H1 (cell line): Measurements from ENCODE around the gene LPP. TPM values are rescaled to one million over a fixed set of nuclear protein-coding genes. Genes with fewer than 3 reads are reported as not detected.

Experiments
- CTCF ChIA-PET: fragments of 300-600 bp; sonication (Branson Sonifier 250); formaldehyde crosslinking; loops from one replicate; lab custom pipeline; 2021; ENCODE audit not compliant: partially characterized antibody; lab: Charles Lee
- POLR2A ChIA-PET: fragments of 300-600 bp; sonication (Branson Sonifier 250); formaldehyde crosslinking; loops from one replicate; lab custom pipeline; 2021; ENCODE audit warnings: inconsistent platforms; ENCODE audit not compliant: partially characterized antibody; lab: Charles Lee
- DNase-seq, 2 experiments: peaks; one replicate each; pipeline versions ENCODE4 v3.0.0 to v3.0.0-alpha.2; 2010 to 2022; ENCODE audit warnings: low spot score in 2 of 2, low read depth in 1 of 2, mixed read lengths in 1 of 2
- FAIRE-seq: peaks from 2 replicates; lab custom pipeline; 2011; peaks lifted over from hg19 to GRCh38; lab: Jason Lieb, UNC
- H2AFZ ChIP-seq: 2 replicates; pipeline ENCODE4 v1.8.1; 2012; ENCODE audit warnings: low read length, inconsistent platforms
- H2AK5ac ChIP-seq: 2 replicates; pipeline ENCODE4 v1.6.1; 2013; ENCODE audit warnings: low read depth, low read length
- H2BK120ac ChIP-seq: replicated peaks from 2 replicates; pipeline ENCODE3; 2013; ENCODE audit warnings: low read depth, low read length, inconsistent platforms
- H2BK12ac ChIP-seq: 2 replicates; pipeline ENCODE4 v1.6.1; 2013; ENCODE audit warnings: low read depth, low read length
- H2BK15ac ChIP-seq: 2 replicates; pipeline ENCODE4 v1.6.1; 2013; ENCODE audit warnings: low read length
- H2BK20ac ChIP-seq: 2 replicates; pipeline ENCODE4 v1.6.1; 2013; ENCODE audit warnings: low read length
- H2BK5ac ChIP-seq: 2 replicates; pipeline ENCODE4 v1.6.1; 2013; ENCODE audit warnings: low read depth, low read length
- H3K14ac ChIP-seq: 2 replicates; pipeline ENCODE4 v1.6.1; 2013; ENCODE audit warnings: inconsistent platforms; ENCODE audit not compliant: insufficient read length
- H3K18ac ChIP-seq: 2 replicates; pipeline ENCODE4 v1.6.1; 2013; ENCODE audit warnings: low read length; ENCODE audit errors: extremely low read depth
- H3K23ac ChIP-seq: 2 replicates; pipeline ENCODE4 v1.6.1; 2013; ENCODE audit warnings: inconsistent platforms; ENCODE audit not compliant: insufficient read length
- H3K23me2 ChIP-seq: 2 replicates; pipeline ENCODE4 v1.6.1; 2013; ENCODE audit warnings: low read depth, low read length
- H3K27ac ChIP-seq: 2 replicates; pipeline ENCODE4 v1.6.1; 2011; ENCODE audit warnings: low read depth, low read length, inconsistent platforms
- H3K27me3 ChIP-seq, 4 experiments: replicated peaks in 1 of 4; 1 replicate in 1 of 4; 2 replicates in 3 of 4; pipeline versions ENCODE4 v1.6.1 to v1.8.1; 2011 to 2013; ENCODE audit warnings: low read length in 3 of 4, mild to moderate bottlenecking in 3 of 4, inconsistent platforms in 2 of 4, mixed read lengths in 2 of 4, moderate library complexity in 1 of 4; ENCODE audit not compliant: control insufficient read depth in 3 of 4, insufficient read depth in 3 of 4; ENCODE audit errors: extremely low read depth in 1 of 4
- H3K36me3 ChIP-seq, 4 experiments: 2 replicates each; pipeline versions ENCODE4 v1.6.1 to v1.8.1; 2011 to 2013; ENCODE audit warnings: mild to moderate bottlenecking in 4 of 4, low read length in 3 of 4, moderate library complexity in 2 of 4, control low read depth in 1 of 4, inconsistent platforms in 1 of 4; ENCODE audit not compliant: insufficient read depth in 4 of 4, control insufficient read depth in 2 of 4
- H3K4ac ChIP-seq: replicated peaks from 2 replicates; pipeline ENCODE3; 2013; ENCODE audit warnings: low read length, low read depth, mixed read lengths, inconsistent platforms; ENCODE audit not compliant: insufficient read length
- H3K4me1 ChIP-seq, 4 experiments: replicated peaks in 1 of 4; 1 replicate in 1 of 4; 2 replicates in 3 of 4; pipeline versions ENCODE4 v1.6.1 to v1.8.1; 2011 to 2013; ENCODE audit warnings: low read length in 3 of 4, inconsistent platforms in 2 of 4, mixed read lengths in 1 of 4; ENCODE audit not compliant: insufficient read depth in 4 of 4, control insufficient read depth in 3 of 4
- H3K4me2 ChIP-seq, 2 experiments: 2 replicates each; pipeline versions ENCODE4 v1.6.1 to v1.8.1; 2011 to 2013; ENCODE audit warnings: low read depth in 2 of 2, low read length in 2 of 2, control low read depth in 1 of 2, inconsistent platforms in 1 of 2, mild to moderate bottlenecking in 1 of 2; ENCODE audit not compliant: insufficient read depth in 1 of 2
- H3K4me3 ChIP-seq, 4 experiments: fragments of 200-600, 300-600 bp in 1 of 4; sonication (generic), shearing (Covaris generic), sonication (Bioruptor Twin) in 1 of 4; 2 replicates each; pipeline versions ENCODE4 v1.5.1 to v1.8.1; 2011 to 2016; ENCODE audit warnings: low read length in 4 of 4, low read depth in 3 of 4, control low read depth in 2 of 4, inconsistent platforms in 2 of 4, mild to moderate bottlenecking in 2 of 4, mixed read lengths in 1 of 4, moderate library complexity in 1 of 4; ENCODE audit not compliant: insufficient read depth in 2 of 4; ENCODE audit errors: extremely low read depth in 1 of 4
- H3K56ac ChIP-seq: replicated peaks from 2 replicates; pipeline ENCODE3; 2013; ENCODE audit warnings: low read depth, mild to moderate bottlenecking, mixed read lengths, low read length, inconsistent platforms; ENCODE audit not compliant: insufficient read length
- H3K79me1 ChIP-seq: 2 replicates; pipeline ENCODE4 v1.6.1; 2013; ENCODE audit warnings: low read depth, low read length, control low read depth
- H3K79me2 ChIP-seq, 2 experiments: 2 replicates each; pipeline versions ENCODE4 v1.6.1 to v1.8.1; 2012 to 2013; ENCODE audit warnings: low read length in 2 of 2, mild to moderate bottlenecking in 2 of 2, inconsistent platforms in 1 of 2; ENCODE audit not compliant: insufficient read depth in 2 of 2, control insufficient read depth in 1 of 2
- H3K9ac ChIP-seq, 4 experiments: replicated peaks in 1 of 4; 1 replicate in 1 of 4; 2 replicates in 3 of 4; pipeline versions ENCODE4 v1.6.1 to v1.8.1; 2011 to 2013; ENCODE audit warnings: low read depth in 3 of 4, low read length in 3 of 4, control low read depth in 2 of 4, mild to moderate bottlenecking in 2 of 4, moderate library complexity in 2 of 4, inconsistent platforms in 1 of 4; ENCODE audit errors: extremely low read depth in 1 of 4
- H3K9me3 ChIP-seq, 2 experiments: 2 replicates each; pipeline versions ENCODE4 v1.6.1 to v1.8.1; 2012 to 2013; ENCODE audit warnings: mild to moderate bottlenecking in 2 of 2, moderate library complexity in 2 of 2, control low read depth in 1 of 2, inconsistent platforms in 1 of 2, low read depth in 1 of 2, low read length in 1 of 2, mixed read lengths in 1 of 2; ENCODE audit not compliant: insufficient read depth in 2 of 2
- H4K20me1 ChIP-seq, 2 experiments: replicated peaks in 1 of 2; 2 replicates each; pipeline versions ENCODE3 to v1.8.1; 2011 to 2013; ENCODE audit warnings: inconsistent platforms in 2 of 2, low read length in 2 of 2, mild to moderate bottlenecking in 1 of 2; ENCODE audit not compliant: insufficient read depth in 2 of 2, control insufficient read depth in 1 of 2
- H4K5ac ChIP-seq: 2 replicates; pipeline ENCODE4 v1.6.1; 2013; ENCODE audit warnings: low read length, low read depth, mixed read lengths, inconsistent platforms; ENCODE audit not compliant: insufficient read length
- H4K8ac ChIP-seq: 2 replicates; pipeline ENCODE4 v1.8.0; 2013; ENCODE audit warnings: mild to moderate bottlenecking, moderate library complexity, low read length, inconsistent platforms; ENCODE audit not compliant: insufficient read depth; ENCODE audit errors: extremely low read depth
- H4K91ac ChIP-seq: replicated peaks from 2 replicates; pipeline ENCODE3; 2013; ENCODE audit warnings: low read length, mixed read lengths, inconsistent platforms; ENCODE audit not compliant: insufficient read length
- ATF3 ChIP-seq: IDR thresholded peaks from 2 replicates; pipeline ENCODE4 v1.6.1; 2011; ENCODE audit warnings: low read depth, mild to moderate bottlenecking, low read length; ENCODE audit not compliant: insufficient read depth
- CHD2 ChIP-seq: IDR thresholded peaks from 2 replicates; pipeline ENCODE4 v1.6.1; 2012; ENCODE audit warnings: low read length, improper control_type of control experiment
- CTBP2 ChIP-seq: IDR thresholded peaks from 2 replicates; pipeline ENCODE4 v1.7.0; 2011; ENCODE audit warnings: borderline replicate concordance, mild to moderate bottlenecking, moderate library complexity, mixed read lengths, low read length; ENCODE audit not compliant: insufficient read depth, insufficient read length
- EP300 ChIP-seq, 2 experiments: IDR thresholded peaks; 1 replicate in 1 of 2; 2 replicates in 1 of 2; pipeline ENCODE4 v1.6.1; 2011 to 2012; ENCODE audit warnings: low read depth in 2 of 2, low read length in 2 of 2, mild to moderate bottlenecking in 2 of 2, borderline replicate concordance in 1 of 2, inconsistent platforms in 1 of 2, moderate library complexity in 1 of 2
- POU5F1 ChIP-seq: IDR thresholded peaks from 2 replicates; pipeline ENCODE4 v1.6.1; 2011; ENCODE audit warnings: low read depth, mild to moderate bottlenecking, low read length, moderate library complexity
- SIX5 ChIP-seq: IDR thresholded peaks from 2 replicates; pipeline ENCODE4 v1.6.1; 2011; ENCODE audit warnings: mild to moderate bottlenecking, low read depth, low read length
- SP1 ChIP-seq: IDR thresholded peaks from 2 replicates; pipeline ENCODE4 v1.6.1; 2011; ENCODE audit warnings: low read depth, low read length
- SP4 ChIP-seq: IDR thresholded peaks from 2 replicates; pipeline ENCODE4 v1.6.1; 2012; ENCODE audit warnings: low read length, inconsistent platforms
- WGBS, 2 experiments: shearing (Covaris generic) in 1 of 2; methylation state at CpG; one replicate each; pipeline versions ENCODE4 v1.1.6 to v1.1.7; 2013 to 2015; ENCODE audit warnings: low lambda C conversion rate in 2 of 2, mixed read lengths in 2 of 2, inconsistent platforms in 1 of 2, low coverage in 1 of 2, missing lambda C conversion rate in 1 of 2; ENCODE audit not compliant: insufficient replicate concordance in 2 of 2, insufficient coverage in 1 of 2, insufficient read length in 1 of 2; ENCODE audit errors: extremely low coverage in 1 of 2, missing lambda C conversion rate in 1 of 2; 5-methylcytosine and 5-hydroxymethylcytosine counted together
- polyA plus RNA-seq, 7 experiments: library from polyadenylated mRNA; depleted of rRNA in 3 of 7; stranded (reverse) in 5 of 7; unstranded in 2 of 7; fragments of >200 nt in 5 of 7; fragments of 200-250 nt in 2 of 7; gene quantifications; 1 replicate in 5 of 7; 2 replicates in 1 of 7; 4 replicates in 1 of 7; pipeline versions ENCODE4 v1.2.1 to v1.2.3, GENCODE V29; 2011 to 2013; ENCODE audit warnings: missing spikeins in 2 of 7, mixed read lengths in 2 of 7
- total RNA-seq: library from RNA; stranded (reverse); fragmentation: NEBNext Ultra II Directional; extraction: Animal tissue kit (Norgen Biotek cat#: 25700); gene quantifications from 2 replicates; pipeline ENCODE4 v1.2.1, GENCODE V29; 2021

Gene LPP
- total and polyA plus RNA-seq, 2 of the 8 experiments (the other 6 are each of a cell fraction or from before 2014, with no cell fraction given) = 10.0 to 53.3 TPM

- H2BK120ac ChIP-seq = no peak overlapping the region
- no peak overlapping the region for H3K4me2 ChIP-seq
- WGBS, 2 experiments = 100% methylated on average over 1 of the region's 1 CpG; no CpG with 5 or more reads in 1 of the 2 experiments
- H2BK15ac ChIP-seq = no peak overlapping the region
- no peaks in the 10 kb centered on the region for H3K9me3 ChIP-seq
- no peak overlapping the region for H2BK5ac ChIP-seq
- H2BK20ac ChIP-seq = no peak overlapping the region
- no peak overlapping the region for H3K23ac ChIP-seq
- no peaks in the 10 kb centered on the region for H4K20me1 ChIP-seq
- CTCF ChIA-PET = interaction anchor here (0.7 kb wide), 1 partner anchor 674 kb away, joined by 3 read pairs; no protein-coding TSS in a partner anchor
- POLR2A ChIA-PET = no interaction called here
- no peak overlapping the region for H4K8ac ChIP-seq
- no peak overlapping the region for H3K56ac ChIP-seq
- H3K18ac ChIP-seq = no peak overlapping the region
- no peaks in the 10 kb centered on the region for H3K36me3 ChIP-seq
- no peak for TF ChIP-seq SP4
- no peak for TF ChIP-seq POU5F1
- TF ChIP-seq SP1 = no peak
- no peak for TF ChIP-seq CTBP2
- no peak for TF ChIP-seq ATF3
- no peak for TF ChIP-seq SIX5
- TF ChIP-seq EP300 (IDR thresholded peaks at IDR 0.05; ENCODE audit: borderline replicate concordance in 1 of 2, low read depth in 2 of 2, low read length in 2 of 2) = no peak
- TF ChIP-seq CHD2 = no peak
- no peaks in the 10 kb centered on the region for H3K23me2 ChIP-seq
- no peaks in the 10 kb centered on the region for H3K79me1 ChIP-seq
- no peak overlapping the region for H3K27ac ChIP-seq
- H3K9ac ChIP-seq = no peak overlapping the region
- no peak overlapping the region for H2AK5ac ChIP-seq
- no peaks in the 10 kb centered on the region for H3K4me1 ChIP-seq
- H4K91ac ChIP-seq = no peak overlapping the region
- no peak overlapping the region for H4K5ac ChIP-seq
- H3K4me3 ChIP-seq = no peak overlapping the region
- no peak overlapping the region for H2AFZ ChIP-seq
- no peaks in the 10 kb centered on the region for H3K27me3 ChIP-seq
- no peaks in the 10 kb centered on the region for H3K79me2 ChIP-seq
- H3K4ac ChIP-seq = no peak overlapping the region
- no peak for DNase-seq
- FAIRE-seq = no peak
- H2BK12ac ChIP-seq = no peak overlapping the region
- H3K14ac ChIP-seq = no peak overlapping the region
These were observed 262.1 kb downstream of the LPP start for GRCh38 chr3:188416041-188416440.
